Measurements from ENCODE around the gene SNX21.

SNX21 gene

DNA sequence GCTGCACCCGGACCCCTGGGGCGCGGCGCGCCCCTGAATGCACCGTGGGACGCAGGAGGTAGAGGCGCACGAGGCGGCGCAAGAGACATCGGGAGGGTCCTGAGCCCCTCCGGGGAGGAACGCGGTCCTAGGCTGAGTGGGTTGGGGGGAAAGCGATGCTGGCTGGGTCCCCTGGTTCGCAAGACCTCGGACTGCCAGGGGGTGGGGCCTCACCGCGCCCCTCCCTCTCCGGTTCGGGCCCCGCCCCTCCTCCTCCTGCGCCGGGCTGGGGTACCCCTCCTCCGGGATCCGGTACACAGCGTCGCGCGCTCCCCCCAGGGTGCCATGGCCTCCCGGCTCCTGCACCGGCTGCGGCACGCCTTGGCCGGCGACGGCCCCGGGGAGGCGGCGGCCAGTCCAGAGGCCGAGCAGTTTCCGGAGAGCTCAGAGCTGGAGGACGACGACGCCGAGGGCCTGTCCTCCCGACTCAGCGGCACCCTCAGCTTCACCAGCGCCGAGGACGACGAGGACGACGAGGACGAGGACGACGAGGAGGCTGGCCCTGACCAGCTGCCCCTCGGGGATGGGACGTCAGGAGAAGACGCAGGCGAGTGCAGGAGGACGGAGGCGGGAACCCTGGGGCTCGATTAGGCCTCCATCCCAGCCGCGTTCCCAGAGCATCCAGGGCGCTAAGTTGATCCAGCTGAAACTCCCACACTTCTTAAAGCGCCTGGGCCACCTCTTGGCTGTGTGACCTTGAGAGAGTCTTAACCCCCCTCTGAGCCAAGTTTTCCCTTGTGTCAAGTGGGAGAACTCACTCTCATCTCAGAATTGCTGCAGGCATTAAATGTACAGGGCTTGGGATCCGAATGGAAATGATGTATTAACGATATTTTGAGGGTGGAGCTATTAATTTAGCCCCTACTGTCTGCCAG lies 541 bp downstream of the SNX21 start:
- peak; percentile 77 for DNase-seq
- H2AFZ ChIP-seq (ENCODE audit: low read depth, low read length): no peak overlapping the region
- peaks cover 12 to 34% of the 10 kb centered on the region in 2 experiments for H3K36me3 ChIP-seq (ENCODE audit: control insufficient read depth in 1 of 2, insufficient read depth in 2 of 2, low read depth in 1 of 2, low read length in 2 of 2)
- peak overlapping the region; percentile 95 for H3K9ac ChIP-seq (ENCODE audit: low read length)
- H2BK15ac ChIP-seq (ENCODE audit: low read depth, poor library complexity, severe bottlenecking): peak overlapping the region; percentile 99
- H3K79me1 ChIP-seq (replicated peaks; ENCODE audit: low read length, poor library complexity, severe bottlenecking): peaks cover 9% of the 10 kb centered on the region
- no peaks in the 10 kb centered on the region for H3K27me3 ChIP-seq (ENCODE audit: control insufficient read depth in 1 of 2, insufficient read depth in 1 of 2, low read length in 2 of 2)
- H4K91ac ChIP-seq (ENCODE audit: low read length): peak overlapping the region; percentile 98
- peak overlapping the region; percentile 5 to 79 for H2BK12ac ChIP-seq (ENCODE audit: low read length in 2 of 2)
- peak overlapping the region; percentile 81 to 87 for H3K4me3 ChIP-seq (ENCODE audit: insufficient read depth in 1 of 2, low read depth in 1 of 2, low read length in 2 of 2)
- H3K18ac ChIP-seq (ENCODE audit: low read depth in 1 of 2, low read length in 2 of 2): peak overlapping the region; percentile 79 to 98
- peak overlapping the region in 1 of 2 experiments; percentile 40 for H3K23ac ChIP-seq (ENCODE audit: low read length in 2 of 2)
- H2BK5ac ChIP-seq (ENCODE audit: low read depth, low read length, poor library complexity, severe bottlenecking): peak overlapping the region; percentile 69
- H4K8ac ChIP-seq (ENCODE audit: low read length): peak overlapping the region; percentile 96
- H3K14ac ChIP-seq (ENCODE audit: low read length in 2 of 2): peak overlapping the region in 1 of 2 experiments; percentile 76
- no peak overlapping the region for H2AK5ac ChIP-seq (ENCODE audit: low read length, severe bottlenecking)
- H3K9me3 ChIP-seq (ENCODE audit: control insufficient read depth, low read length): no peaks in the 10 kb centered on the region
- 6% methylated on average over 68 of the region's 71 CpGs for WGBS
- H3K27ac ChIP-seq (ENCODE audit: low read length, poor library complexity, severe bottlenecking): peak overlapping the region; percentile 67
- H2BK120ac ChIP-seq (ENCODE audit: low read depth, low read length): peak overlapping the region; percentile 98
- H3K4ac ChIP-seq (ENCODE audit: low read depth in 1 of 2, low read length in 2 of 2): peak overlapping the region; percentile 74 to 88
- peaks cover 14% of the 10 kb centered on the region for H3K4me1 ChIP-seq (ENCODE audit: control insufficient read depth, insufficient read depth, low read depth, low read length)
- peak overlapping the region; percentile 92 for H3K4me2 ChIP-seq (ENCODE audit: low read length, poor library complexity, severe bottlenecking)

DNA sequence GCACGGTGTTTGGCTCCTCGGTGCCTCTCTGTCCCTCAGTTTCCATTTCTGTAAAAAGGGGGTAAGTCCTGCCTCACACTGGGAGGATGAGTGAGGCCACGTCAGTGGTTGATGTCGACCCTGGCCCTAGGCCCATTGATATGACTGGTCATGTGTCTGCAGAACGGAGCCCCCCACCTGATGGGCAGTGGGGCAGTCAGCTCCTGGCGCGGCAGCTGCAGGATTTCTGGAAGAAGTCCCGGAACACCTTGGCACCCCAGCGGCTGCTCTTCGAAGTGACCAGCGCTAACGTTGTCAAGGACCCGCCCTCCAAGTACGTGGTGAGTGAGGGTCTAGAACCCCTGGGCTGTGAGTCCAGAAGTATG lies 1.2 kb downstream of the SNX21 start:
- H3K4ac ChIP-seq (ENCODE audit: low read depth in 1 of 2, low read length in 2 of 2): no peak overlapping the region
- H3K4me1 ChIP-seq (ENCODE audit: control insufficient read depth, insufficient read depth, low read depth, low read length): peaks cover 14% of the 10 kb centered on the region
- no peak overlapping the region for H2AFZ ChIP-seq (ENCODE audit: low read depth, low read length)
- WGBS: 94% methylated on average over 14 of the region's 14 CpGs
- no peak overlapping the region for H2BK5ac ChIP-seq (ENCODE audit: low read depth, low read length, poor library complexity, severe bottlenecking)
- H2BK120ac ChIP-seq (ENCODE audit: low read depth, low read length): no peak overlapping the region
- DNase-seq: no peak
- H3K27me3 ChIP-seq (ENCODE audit: control insufficient read depth in 1 of 2, insufficient read depth in 1 of 2, low read length in 2 of 2): no peaks in the 10 kb centered on the region
- H3K9ac ChIP-seq (ENCODE audit: low read length): peak overlapping the region; percentile 95
- peak overlapping the region; percentile 1 for H4K8ac ChIP-seq (ENCODE audit: low read length)
- peak overlapping the region in 1 of 2 experiments; percentile 40 for H3K23ac ChIP-seq (ENCODE audit: low read length in 2 of 2)
- H3K14ac ChIP-seq (ENCODE audit: low read length in 2 of 2): no peak overlapping the region
- no peak overlapping the region for H3K18ac ChIP-seq (ENCODE audit: low read depth in 1 of 2, low read length in 2 of 2)
- no peak overlapping the region for H3K27ac ChIP-seq (ENCODE audit: low read length, poor library complexity, severe bottlenecking)
- H2BK15ac ChIP-seq (ENCODE audit: low read depth, poor library complexity, severe bottlenecking): no peak overlapping the region
- H2BK12ac ChIP-seq (ENCODE audit: low read length in 2 of 2): peak overlapping the region in 1 of 2 experiments; percentile 6
- peak overlapping the region; percentile 92 for H3K4me2 ChIP-seq (ENCODE audit: low read length, poor library complexity, severe bottlenecking)
- H3K79me1 ChIP-seq (replicated peaks; ENCODE audit: low read length, poor library complexity, severe bottlenecking): peaks cover 9% of the 10 kb centered on the region
- peaks cover 12 to 38% of the 10 kb centered on the region in 2 experiments for H3K36me3 ChIP-seq (ENCODE audit: control insufficient read depth in 1 of 2, insufficient read depth in 2 of 2, low read depth in 1 of 2, low read length in 2 of 2)
- no peak overlapping the region for H4K91ac ChIP-seq (ENCODE audit: low read length)
- no peaks in the 10 kb centered on the region for H3K9me3 ChIP-seq (ENCODE audit: control insufficient read depth, low read length)
- H3K4me3 ChIP-seq (ENCODE audit: insufficient read depth in 1 of 2, low read depth in 1 of 2, low read length in 2 of 2): peak overlapping the region in 1 of 2 experiments; percentile 87
- no peak overlapping the region for H2AK5ac ChIP-seq (ENCODE audit: low read length, severe bottlenecking)

- H3K14ac ChIP-seq (ENCODE audit: low read length in 2 of 2): peak overlapping the region in 1 of 2 experiments; percentile 46
- peak overlapping the region in 1 of 2 experiments; percentile 87 for H3K4me3 ChIP-seq (ENCODE audit: insufficient read depth in 1 of 2, low read depth in 1 of 2, low read length in 2 of 2)
- H3K23ac ChIP-seq (ENCODE audit: low read length in 2 of 2): no peak overlapping the region
- peaks cover 15% of the 10 kb centered on the region for H3K79me1 ChIP-seq (replicated peaks; ENCODE audit: low read length, poor library complexity, severe bottlenecking)
- H3K18ac ChIP-seq (ENCODE audit: low read depth in 1 of 2, low read length in 2 of 2): no peak overlapping the region
- H3K9me3 ChIP-seq (ENCODE audit: control insufficient read depth, low read length): no peaks in the 10 kb centered on the region
- no peak for DNase-seq
- H2BK5ac ChIP-seq (ENCODE audit: low read depth, low read length, poor library complexity, severe bottlenecking): no peak overlapping the region
- peaks cover 14% of the 10 kb centered on the region for H3K4me1 ChIP-seq (ENCODE audit: control insufficient read depth, insufficient read depth, low read depth, low read length)
- H3K27ac ChIP-seq (ENCODE audit: low read length, poor library complexity, severe bottlenecking): no peak overlapping the region
- H2BK12ac ChIP-seq (ENCODE audit: low read length in 2 of 2): peak overlapping the region in 1 of 2 experiments; percentile 43
- no peak overlapping the region for H4K8ac ChIP-seq (ENCODE audit: low read length)
- H3K36me3 ChIP-seq (ENCODE audit: control insufficient read depth in 1 of 2, insufficient read depth in 2 of 2, low read depth in 1 of 2, low read length in 2 of 2): peaks cover 18 to 43% of the 10 kb centered on the region in 2 experiments
- H3K4me2 ChIP-seq (ENCODE audit: low read length, poor library complexity, severe bottlenecking): no peak overlapping the region
- H2AFZ ChIP-seq (ENCODE audit: low read depth, low read length): no peak overlapping the region
- H3K9ac ChIP-seq (ENCODE audit: low read length): peak overlapping the region; percentile 95
- no peak overlapping the region for H3K4ac ChIP-seq (ENCODE audit: low read depth in 1 of 2, low read length in 2 of 2)
- no peaks in the 10 kb centered on the region for H3K27me3 ChIP-seq (ENCODE audit: control insufficient read depth in 1 of 2, insufficient read depth in 1 of 2, low read length in 2 of 2)
- 90% methylated on average over 3 of the region's 3 CpGs for WGBS
- H2BK15ac ChIP-seq (ENCODE audit: low read depth, poor library complexity, severe bottlenecking): no peak overlapping the region
- no peak overlapping the region for H2AK5ac ChIP-seq (ENCODE audit: low read length, severe bottlenecking)
- H4K91ac ChIP-seq (ENCODE audit: low read length): no peak overlapping the region
- no peak overlapping the region for H2BK120ac ChIP-seq (ENCODE audit: low read depth, low read length)
These were observed 1.7 kb downstream of the SNX21 start for GRCh38 chr20:45835329-45835765.

- Histone ChIP-seq H3K9me3 (ENCODE audit: control insufficient read depth, low read length) (no peaks in the 10 kb centered on the region), H3K79me1 (replicated peaks; ENCODE audit: low read length, poor library complexity, severe bottlenecking) (peaks cover 18% of the 10 kb centered on the region), H2BK12ac (ENCODE audit: low read length in 2 of 2) (peak overlapping the region in 1 of 2 experiments; percentile 43), H2BK120ac (ENCODE audit: low read depth, low read length) (no peak overlapping the region), H3K23ac (ENCODE audit: low read length in 2 of 2) (peak overlapping the region in 1 of 2 experiments; percentile 9), H2BK15ac (ENCODE audit: low read depth, poor library complexity, severe bottlenecking) (no peak overlapping the region), H3K18ac (ENCODE audit: low read depth in 1 of 2, low read length in 2 of 2) (no peak overlapping the region), H3K4ac (ENCODE audit: low read depth in 1 of 2, low read length in 2 of 2) (peak overlapping the region in 1 of 2 experiments; percentile 47), H3K27me3 (ENCODE audit: control insufficient read depth in 1 of 2, insufficient read depth in 1 of 2, low read length in 2 of 2) (no peaks in the 10 kb centered on the region), H3K4me2 (ENCODE audit: low read length, poor library complexity, severe bottlenecking) (no peak overlapping the region), H3K27ac (ENCODE audit: low read length, poor library complexity, severe bottlenecking) (no peak overlapping the region), H2AFZ (ENCODE audit: low read depth, low read length) (no peak overlapping the region), H3K36me3 (ENCODE audit: control insufficient read depth in 1 of 2, insufficient read depth in 2 of 2, low read depth in 1 of 2, low read length in 2 of 2) (peaks cover 22 to 48% of the 10 kb centered on the region in 2 experiments), H3K4me3 (ENCODE audit: insufficient read depth in 1 of 2, low read depth in 1 of 2, low read length in 2 of 2) (peak overlapping the region in 1 of 2 experiments; percentile 87), H4K91ac (ENCODE audit: low read length) (no peak overlapping the region), H2BK5ac (ENCODE audit: low read depth, low read length, poor library complexity, severe bottlenecking) (no peak overlapping the region), H4K8ac (ENCODE audit: low read length) (no peak overlapping the region), H3K4me1 (ENCODE audit: control insufficient read depth, insufficient read depth, low read depth, low read length) (peaks cover 16% of the 10 kb centered on the region), H3K14ac (ENCODE audit: low read length in 2 of 2) (peak overlapping the region in 1 of 2 experiments; percentile 46), H3K9ac (ENCODE audit: low read length) (peak overlapping the region; percentile 95), H2AK5ac (ENCODE audit: low read length, severe bottlenecking) (no peak overlapping the region)
- no peak for DNase-seq
- WGBS: 87% methylated on average over 5 of the region's 5 CpGs
These were observed 2.2 kb downstream of the SNX21 start for GRCh38 chr20:45835825-45836224.

Measured in mesenchymal stem cell (in vitro differentiated cells and primary cell).